ENCODE measurements around the gene MBNL2.

Gene MBNL2

DNA sequence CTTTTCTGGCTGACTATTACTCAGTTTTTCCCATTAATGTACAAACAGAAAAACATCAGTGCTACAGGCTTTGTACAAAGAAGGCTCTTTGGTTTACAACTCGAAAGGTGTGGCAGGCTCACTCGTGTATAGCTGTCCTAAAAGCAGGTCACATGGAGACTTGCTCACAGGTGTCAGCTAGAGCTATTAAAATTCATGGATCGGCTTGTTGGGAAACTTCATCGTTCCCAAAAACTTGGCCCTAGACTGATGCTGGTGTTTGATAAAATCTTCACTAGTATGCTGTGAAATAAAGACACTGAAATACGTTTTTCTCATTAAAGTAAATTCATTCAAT lies 64.9 kb downstream of the MBNL2 start:
- TF ChIP-seq TEAD4 (IDR thresholded peaks at IDR 0.05) (no peak), USF1 (IDR thresholded peaks at IDR 0.05) (no peak), TCF12 (IDR thresholded peaks at IDR 0.05; ENCODE audit: low read depth) (no peak), RAD21 (IDR thresholded peaks at IDR 0.05; ENCODE audit: low read depth) (no peak), EP300 (IDR thresholded peaks at IDR 0.05; ENCODE audit: borderline replicate concordance) (no peak), YY1 (IDR thresholded peaks at IDR 0.05; ENCODE audit: low read depth) (no peak), ZBTB7A (IDR thresholded peaks at IDR 0.05; ENCODE audit: low read depth) (no peak), CEBPB (IDR thresholded peaks at IDR 0.05) (no peak), EGR1 (IDR thresholded peaks at IDR 0.05) (no peak), NFIC (IDR thresholded peaks at IDR 0.05) (no peak), REST (IDR thresholded peaks at IDR 0.05; ENCODE audit: low read depth) (no peak), MAX (IDR thresholded peaks at IDR 0.05) (no peak), TAF1 (IDR thresholded peaks at IDR 0.05; ENCODE audit: low read depth) (no peak), CREB1 (IDR thresholded peaks at IDR 0.05; ENCODE audit: low read depth) (no peak), FOXM1 (IDR thresholded peaks at IDR 0.05; ENCODE audit: borderline replicate concordance, low read depth) (no peak)

- TF ChIP-seq CREB1 (IDR thresholded peaks at IDR 0.05; ENCODE audit: low read depth), result no peak
- TF ChIP-seq YY1 (IDR thresholded peaks at IDR 0.05; ENCODE audit: low read depth), result no peak
- TF ChIP-seq NFIC (IDR thresholded peaks at IDR 0.05), result no peak
- TF ChIP-seq EGR1 (IDR thresholded peaks at IDR 0.05), result no peak
- TF ChIP-seq FOXM1 (IDR thresholded peaks at IDR 0.05; ENCODE audit: borderline replicate concordance, low read depth), result no peak
- TF ChIP-seq REST (IDR thresholded peaks at IDR 0.05; ENCODE audit: low read depth), result no peak
Observed at GRCh38 chr13:97288486-97288900, 66.4 kb downstream of the MBNL2 start.

GRCh38 chr13:97289514-97290298 lies 67.6 kb downstream of the MBNL2 start:
- no peak for TF ChIP-seq CREB1 (IDR thresholded peaks at IDR 0.05; ENCODE audit: low read depth)
- TF ChIP-seq NFIC (IDR thresholded peaks at IDR 0.05), result no peak

DNA sequence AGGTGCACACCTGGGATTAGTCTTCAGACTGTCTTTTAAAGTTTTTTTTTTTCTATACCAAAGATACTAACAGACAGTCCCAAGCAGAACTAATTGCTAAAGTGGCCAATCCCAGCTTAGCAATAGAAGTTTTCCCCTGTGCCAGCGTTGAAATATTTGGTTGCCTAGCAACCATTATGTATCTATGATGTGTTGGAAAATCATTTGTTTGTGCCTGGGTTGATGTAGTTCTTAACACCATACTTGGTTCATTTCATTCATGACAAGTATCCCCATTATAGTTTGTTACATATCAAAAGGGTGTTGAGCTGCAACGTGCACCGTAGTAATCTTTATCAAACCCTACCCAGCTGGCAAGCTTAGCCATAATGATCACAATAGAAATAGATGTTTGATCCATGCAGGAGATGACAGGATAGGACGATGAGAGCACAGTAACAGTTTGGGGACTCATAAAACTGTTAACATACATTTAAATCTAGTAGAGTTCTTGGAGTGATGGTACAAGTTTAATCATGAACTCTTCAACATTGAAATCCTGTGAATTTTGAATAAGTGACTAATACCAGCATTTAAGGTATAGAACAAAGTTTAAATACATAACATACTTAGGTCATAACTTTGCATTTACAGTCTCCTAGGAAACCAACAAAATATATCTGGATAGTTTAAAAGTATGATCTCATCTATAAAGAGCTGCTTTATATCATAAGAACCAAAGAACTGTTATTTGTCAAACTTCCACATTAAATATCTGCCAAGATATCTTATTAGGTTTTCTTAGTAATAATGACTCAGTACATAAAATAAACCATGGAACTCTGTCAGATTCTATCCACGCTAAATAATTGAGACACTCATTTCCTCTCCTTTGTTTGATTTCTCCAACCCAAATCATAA lies 73.4 kb downstream of the MBNL2 start:
- TF ChIP-seq TAF1 (IDR thresholded peaks at IDR 0.05; ENCODE audit: low read depth) (no peak), EP300 (IDR thresholded peaks at IDR 0.05; ENCODE audit: borderline replicate concordance) (no peak), NFIC (IDR thresholded peaks at IDR 0.05) (no peak), USF1 (IDR thresholded peaks at IDR 0.05) (no peak), RAD21 (IDR thresholded peaks at IDR 0.05; ENCODE audit: low read depth) (no peak), TEAD4 (IDR thresholded peaks at IDR 0.05) (no peak)

DNA sequence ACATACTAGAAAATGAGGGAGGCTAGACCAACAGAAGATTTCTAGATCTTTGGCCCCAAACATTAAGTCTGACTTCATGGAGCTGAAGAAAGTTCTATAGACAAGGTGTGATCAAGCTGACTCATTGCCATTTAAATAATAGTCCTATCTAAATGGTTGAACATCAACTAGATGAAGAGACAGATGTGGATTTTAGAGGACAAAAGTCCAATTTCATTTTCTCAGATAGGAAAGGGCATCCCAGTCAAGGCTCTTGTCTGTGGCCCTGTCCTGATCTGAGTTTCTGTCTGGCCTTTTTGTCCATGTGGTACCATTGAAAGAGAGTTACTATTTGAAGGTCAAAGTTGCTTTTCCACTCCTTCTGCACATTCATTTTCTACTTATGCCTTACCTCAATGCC lies 74.6 kb downstream of the MBNL2 start:
- TF ChIP-seq CEBPB (IDR thresholded peaks at IDR 0.05) (no peak), EP300 (IDR thresholded peaks at IDR 0.05; ENCODE audit: borderline replicate concordance) (no peak), USF1 (IDR thresholded peaks at IDR 0.05) (no peak), TEAD4 (IDR thresholded peaks at IDR 0.05) (no peak), TCF12 (IDR thresholded peaks at IDR 0.05; ENCODE audit: low read depth) (no peak), CREB1 (IDR thresholded peaks at IDR 0.05; ENCODE audit: low read depth) (no peak), FOXM1 (IDR thresholded peaks at IDR 0.05; ENCODE audit: borderline replicate concordance, low read depth) (no peak), REST (IDR thresholded peaks at IDR 0.05; ENCODE audit: low read depth) (no peak), NFIC (IDR thresholded peaks at IDR 0.05) (no peak), TAF1 (IDR thresholded peaks at IDR 0.05; ENCODE audit: low read depth) (no peak), RAD21 (IDR thresholded peaks at IDR 0.05; ENCODE audit: low read depth) (no peak), EGR1 (IDR thresholded peaks at IDR 0.05) (no peak), MAX (IDR thresholded peaks at IDR 0.05) (no peak), YY1 (IDR thresholded peaks at IDR 0.05; ENCODE audit: low read depth) (no peak), ZBTB7A (IDR thresholded peaks at IDR 0.05; ENCODE audit: low read depth) (no peak)
